ENCODE measurements around the gene FXYD6. TPM values are rescaled to one million over a fixed set of nuclear protein-coding genes. Genes with fewer than 3 reads are reported as not detected.
A peak's percentile ranks its signal among the peaks of the same experiment; 100 is the strongest.

Gene FXYD6
- total and polyA plus RNA-seq, 8 donors = 41.4 to 188 (median 157) TPM

DNA sequence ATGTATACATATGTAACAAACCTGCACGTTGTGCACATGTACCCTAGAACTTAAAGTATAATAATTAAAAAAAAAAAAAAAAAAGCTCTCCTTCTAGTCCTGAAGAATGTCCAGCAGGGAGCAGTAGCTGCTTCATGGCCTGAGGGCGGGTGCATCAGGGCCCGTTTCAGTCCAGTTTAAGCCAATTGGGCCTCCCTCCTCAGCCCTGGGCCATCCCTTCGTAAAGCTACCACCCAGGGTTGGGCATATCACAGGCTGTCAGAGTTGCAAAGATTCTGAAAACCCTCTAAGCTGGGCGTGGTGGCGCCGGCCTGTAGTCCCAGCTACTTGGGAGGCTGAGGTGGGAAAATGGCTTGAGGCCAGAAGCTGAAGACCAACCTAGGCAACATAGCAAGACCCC is 47.3 kb upstream of the FXYD6 start:
- no peaks in the 10 kb centered on the region for H3K36me3 ChIP-seq
- intact Hi-C loops (cut with DNase I) = no loop called here
- no peaks in the 10 kb centered on the region for H3K27me3 ChIP-seq
- no peak for DNase-seq
- H3K27ac ChIP-seq = no peak overlapping the region
- no peak overlapping the region for H3K4me3 ChIP-seq
- ATAC-seq = no peak
- H3K4me1 ChIP-seq = peaks cover 3 to 5% of the 10 kb centered on the region in 2 donors
- TF ChIP-seq, protein P1, sequence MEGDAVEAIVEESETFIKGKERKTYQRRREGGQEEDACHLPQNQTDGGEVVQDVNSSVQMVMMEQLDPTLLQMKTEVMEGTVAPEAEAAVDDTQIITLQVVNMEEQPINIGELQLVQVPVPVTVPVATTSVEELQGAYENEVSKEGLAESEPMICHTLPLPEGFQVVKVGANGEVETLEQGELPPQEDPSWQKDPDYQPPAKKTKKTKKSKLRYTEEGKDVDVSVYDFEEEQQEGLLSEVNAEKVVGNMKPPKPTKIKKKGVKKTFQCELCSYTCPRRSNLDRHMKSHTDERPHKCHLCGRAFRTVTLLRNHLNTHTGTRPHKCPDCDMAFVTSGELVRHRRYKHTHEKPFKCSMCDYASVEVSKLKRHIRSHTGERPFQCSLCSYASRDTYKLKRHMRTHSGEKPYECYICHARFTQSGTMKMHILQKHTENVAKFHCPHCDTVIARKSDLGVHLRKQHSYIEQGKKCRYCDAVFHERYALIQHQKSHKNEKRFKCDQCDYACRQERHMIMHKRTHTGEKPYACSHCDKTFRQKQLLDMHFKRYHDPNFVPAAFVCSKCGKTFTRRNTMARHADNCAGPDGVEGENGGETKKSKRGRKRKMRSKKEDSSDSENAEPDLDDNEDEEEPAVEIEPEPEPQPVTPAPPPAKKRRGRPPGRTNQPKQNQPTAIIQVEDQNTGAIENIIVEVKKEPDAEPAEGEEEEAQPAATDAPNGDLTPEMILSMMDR (IDR thresholded peaks at IDR 0.05) = no peak
- H3K9me3 ChIP-seq = no peaks in the 10 kb centered on the region

DNA sequence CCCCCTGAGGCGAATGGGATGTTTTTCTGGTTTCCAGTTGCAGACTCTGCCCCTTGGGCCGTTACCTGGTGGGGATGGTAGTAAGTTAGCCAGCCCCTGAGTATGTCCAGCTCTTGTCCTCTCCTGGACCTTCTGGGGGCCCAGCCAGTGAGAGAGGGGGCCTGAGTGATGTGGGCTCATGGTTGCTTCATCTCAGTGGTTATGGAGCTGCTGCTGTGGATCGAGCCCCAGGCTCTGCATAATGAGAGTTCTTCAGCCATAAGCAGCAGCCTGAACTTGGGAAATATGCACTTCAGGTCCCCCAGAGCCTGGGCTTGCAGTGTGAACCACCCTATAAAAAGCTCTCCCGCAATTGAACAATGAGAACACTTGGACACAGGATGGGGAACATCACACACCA is 46.8 kb upstream of the FXYD6 start:
- TF ChIP-seq, protein P1 (IDR thresholded peaks at IDR 0.05) = no peak
- H3K27me3 ChIP-seq = no peaks in the 10 kb centered on the region
- intact Hi-C loops (cut with DNase I) = no loop called here

DNA sequence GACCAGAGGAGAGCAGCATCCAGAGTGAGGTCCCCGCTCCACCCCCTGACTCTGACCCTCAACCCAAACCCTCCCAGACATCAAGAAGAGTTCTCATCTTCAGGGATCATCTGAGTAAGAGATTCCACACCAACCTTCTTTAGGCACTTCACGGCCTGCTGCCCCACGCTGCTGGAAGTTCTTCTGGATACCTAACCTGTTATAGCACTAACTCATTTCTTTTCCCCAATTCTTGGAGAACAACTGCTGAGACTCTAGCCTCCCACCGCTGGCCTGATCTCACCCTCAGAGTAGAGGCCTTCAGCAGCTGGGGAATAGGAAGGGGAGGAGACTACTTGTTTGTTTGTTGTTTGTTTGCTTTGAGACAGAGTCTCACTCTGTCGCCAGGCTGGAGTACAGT is 45.4 kb upstream of the FXYD6 start:
- TF ChIP-seq, protein P1 (IDR thresholded peaks at IDR 0.05) = no peak
- ATAC-seq (no peak), DNase-seq (peak in 1 of 4 donors; percentile 13)
- intact Hi-C loops (cut with DNase I) = no loop called here
- Histone ChIP-seq H3K36me3 (no peaks in the 10 kb centered on the region), H3K4me3 (no peak overlapping the region), H3K9me3 (no peaks in the 10 kb centered on the region), H3K4me1 (no peaks in the 10 kb centered on the region), H3K27ac (no peak overlapping the region), H3K27me3 (no peaks in the 10 kb centered on the region)

More for the DNA sequence above, 46.8 kb upstream of the FXYD6 start:
- ATAC-seq (no peak), DNase-seq (no peak)
- Histone ChIP-seq H3K36me3 (no peaks in the 10 kb centered on the region), H3K9me3 (no peaks in the 10 kb centered on the region), H3K4me1 (no peaks in the 10 kb centered on the region), H3K27ac (no peak overlapping the region), H3K4me3 (no peak overlapping the region)

DNA sequence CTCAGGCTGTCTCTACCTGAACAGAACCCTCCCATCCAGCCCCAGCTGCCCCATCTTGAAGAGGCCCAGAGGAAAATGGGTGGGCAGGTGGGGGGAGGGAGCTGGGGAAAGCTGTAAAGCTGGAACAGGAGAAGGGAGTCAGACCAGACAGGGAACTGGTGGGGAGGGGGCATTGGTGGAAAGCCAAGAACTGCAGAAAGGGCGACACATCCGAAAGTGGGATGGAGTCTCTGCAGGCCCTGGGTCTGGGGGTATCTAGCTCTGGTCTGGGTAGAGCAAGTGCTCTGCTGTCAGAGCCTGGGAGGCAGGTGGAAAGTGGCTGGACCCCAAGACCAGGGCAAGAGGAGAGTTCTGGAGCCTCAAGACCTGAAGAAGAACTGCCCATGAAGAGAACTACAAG is 45.0 kb upstream of the FXYD6 start:
- no peak for ATAC-seq
- Histone ChIP-seq H3K9me3 (no peaks in the 10 kb centered on the region), H3K4me1 (no peaks in the 10 kb centered on the region), H3K36me3 (no peaks in the 10 kb centered on the region), H3K27ac (no peak overlapping the region), H3K27me3 (no peaks in the 10 kb centered on the region), H3K4me3 (no peak overlapping the region)
- intact Hi-C loops (cut with DNase I) = no loop called here
- TF ChIP-seq, protein P1 (IDR thresholded peaks at IDR 0.05) = no peak
- peak in 1 of 4 donors; percentile 16 for DNase-seq

- intact Hi-C loops (cut with DNase I) = no loop called here
- Histone ChIP-seq H3K9me3 (no peaks in the 10 kb centered on the region), H3K36me3 (no peaks in the 10 kb centered on the region), H3K4me3 (no peak overlapping the region), H3K4me1 (no peaks in the 10 kb centered on the region), H3K27me3 (no peaks in the 10 kb centered on the region), H3K27ac (no peak overlapping the region)
- ATAC-seq (no peak), DNase-seq (peak in 1 of 4 donors; percentile 13)
- TF ChIP-seq, protein P1 (IDR thresholded peaks at IDR 0.05) = no peak
These were observed 43.3 kb upstream of the FXYD6 start for GRCh38 chr11:117919781-117920221.
